Embryonic facial prominence (tissue), 1 donor: ENCODE measurements around the gene CTPS2.
"Not testable (repeated sequence)": the region's sequence is repeated elsewhere in the genome, so short reads cannot be mapped to it uniquely, and the experiment has no call there.

Experiments
- DNase-seq: peaks from one replicate; pipeline ENCODE4 v3.0.0-alpha.2; 2016; ENCODE audit errors: extremely low spot score

CTPS2 gene

GRCh38 chrX:16604337-16604736 lies 108.1 kb downstream of the CTPS2 start:
- no peak for DNase-seq

GRCh38 chrX:16603822-16604221 lies 108.6 kb downstream of the CTPS2 start:
- DNase-seq = no peak

- DNase-seq = not testable (repeated sequence)
Observed at GRCh38 chrX:16603235-16603634, 109.2 kb downstream of the CTPS2 start.

- DNase-seq = no peak
Observed at GRCh38 chrX:16601885-16602284, 110.6 kb downstream of the CTPS2 start.

GRCh38 chrX:16594490-16594889 lies 118.0 kb downstream of the CTPS2 start:
- no peak for DNase-seq

GRCh38 chrX:16593801-16594200 lies 118.7 kb downstream of the CTPS2 start:
- no peak for DNase-seq

- DNase-seq = no peak
Observed at GRCh38 chrX:16592194-16592770, 120.2 kb downstream of the CTPS2 start.

GRCh38 chrX:16589826-16590225 lies 122.6 kb downstream of the CTPS2 start:
- DNase-seq = no peak

GRCh38 chrX:16589211-16589610 lies 123.3 kb downstream of the CTPS2 start:
- no peak for DNase-seq

- no peak for DNase-seq
Observed at GRCh38 chrX:16588266-16588665, 124.2 kb downstream of the CTPS2 start.

- DNase-seq = no peak
Observed at GRCh38 chrX:16587836-16588235, 124.6 kb downstream of the CTPS2 start.

- no peak for DNase-seq
Observed at GRCh38 chrX:16586377-16587112, 125.9 kb downstream of the CTPS2 start.

GRCh38 chrX:16585486-16586376 lies 126.7 kb downstream of the CTPS2 start:
- no peak for DNase-seq

GRCh38 chrX:16580004-16580797 lies 132.3 kb downstream of the CTPS2 start:
- not testable (repeated sequence) for DNase-seq

GRCh38 chrX:16579517-16579916 lies 133.0 kb downstream of the CTPS2 start:
- no peak for DNase-seq

GRCh38 chrX:16578218-16578617 lies 134.3 kb downstream of the CTPS2 start:
- DNase-seq = no peak

- no peak for DNase-seq
Observed at GRCh38 chrX:16577483-16578029, 134.9 kb downstream of the CTPS2 start.

GRCh38 chrX:16575388-16575787 lies 137.1 kb downstream of the CTPS2 start:
- DNase-seq = not testable (repeated sequence)

- DNase-seq = no peak
Observed at GRCh38 chrX:16573781-16574180, 138.7 kb downstream of the CTPS2 start.

GRCh38 chrX:16567681-16568080 lies 144.8 kb downstream of the CTPS2 start:
- DNase-seq = no peak

- no peak for DNase-seq
Observed at GRCh38 chrX:16566571-16566970, 145.9 kb downstream of the CTPS2 start.
